Measurements from ENCODE around the gene PCSK6. TPM values are rescaled to one million over a fixed set of nuclear protein-coding genes. Genes with fewer than 3 reads are reported as not detected.
A peak's percentile ranks its signal among the peaks of the same experiment; 100 is the strongest.

PCSK6 gene
- total RNA-seq, 2 donors from 2014 or later = 1.9 to 27.8 TPM

- peaks cover 10% of the 10 kb centered on the region for H3K4me1 Mint-ChIP-seq
- H3K27ac Mint-ChIP-seq = peak overlapping the region; percentile 96
- ATAC-seq = no peak
- H3K36me3 Mint-ChIP-seq (ENCODE audit: low read depth) = peaks cover 11% of the 10 kb centered on the region
- no peaks in the 10 kb centered on the region for H3K9me3 ChIP-seq (ENCODE audit: control insufficient read depth, low read length, poor library complexity, severe bottlenecking)
- H3K4me3 Mint-ChIP-seq = peak overlapping the region; percentile 99
- H3K27me3 Mint-ChIP-seq = no peaks in the 10 kb centered on the region
- no peak for DNase-seq
Observed at GRCh38 chr15:101276501-101277037, 212.9 kb downstream of the PCSK6 start.

GRCh38 chr15:101275018-101275417 is 214.5 kb downstream of the PCSK6 start:
- no peak for ATAC-seq
- H3K36me3 Mint-ChIP-seq (ENCODE audit: low read depth) = peaks cover 11% of the 10 kb centered on the region
- no peaks in the 10 kb centered on the region for H3K27me3 Mint-ChIP-seq
- H3K27ac Mint-ChIP-seq = peak overlapping the region; percentile 74
- H3K4me3 Mint-ChIP-seq = no peak overlapping the region
- no peak for DNase-seq
- H3K4me1 Mint-ChIP-seq = peaks cover 10% of the 10 kb centered on the region
- no peaks in the 10 kb centered on the region for H3K9me3 ChIP-seq (ENCODE audit: control insufficient read depth, low read length, poor library complexity, severe bottlenecking)

- ATAC-seq (no peak), DNase-seq (no peak)
- H3K4me3 Mint-ChIP-seq = peak overlapping the region; percentile 19
- no peaks in the 10 kb centered on the region for H3K27me3 Mint-ChIP-seq
- H3K36me3 Mint-ChIP-seq (ENCODE audit: low read depth) = peaks cover 17% of the 10 kb centered on the region
- H3K27ac Mint-ChIP-seq = peak overlapping the region; percentile 81
- H3K9me3 ChIP-seq (ENCODE audit: control insufficient read depth, low read length, poor library complexity, severe bottlenecking) = no peaks in the 10 kb centered on the region
- H3K4me1 Mint-ChIP-seq = peaks cover 13% of the 10 kb centered on the region
Observed at GRCh38 chr15:101273534-101273933, 216.0 kb downstream of the PCSK6 start.

- Mint-ChIP-seq H3K27me3 (no peaks in the 10 kb centered on the region), H3K4me1 (peaks cover 11% of the 10 kb centered on the region), H3K36me3 (ENCODE audit: low read depth) (peaks cover 17% of the 10 kb centered on the region), H3K27ac (no peak overlapping the region), H3K4me3 (no peak overlapping the region)
- H3K9me3 ChIP-seq (ENCODE audit: control insufficient read depth, low read length, poor library complexity, severe bottlenecking) = no peaks in the 10 kb centered on the region
- ATAC-seq (no peak), DNase-seq (no peak)
Observed at GRCh38 chr15:101272584-101272983, 216.9 kb downstream of the PCSK6 start.

GRCh38 chr15:101269479-101270223 is 219.9 kb downstream of the PCSK6 start:
- Mint-ChIP-seq H3K27ac (peak overlapping the region; percentile 74), H3K4me1 (peaks cover 8% of the 10 kb centered on the region), H3K4me3 (no peak overlapping the region), H3K36me3 (ENCODE audit: low read depth) (peaks cover 15% of the 10 kb centered on the region), H3K27me3 (no peaks in the 10 kb centered on the region)
- no peak for ATAC-seq
- no peak for DNase-seq
- no peaks in the 10 kb centered on the region for H3K9me3 ChIP-seq (ENCODE audit: control insufficient read depth, low read length, poor library complexity, severe bottlenecking)

- Mint-ChIP-seq H3K27ac (no peak overlapping the region), H3K4me3 (peak overlapping the region; percentile 64), H3K4me1 (peaks cover 5% of the 10 kb centered on the region)
Observed at GRCh38 chr15:101267320-101268104, 222.0 kb downstream of the PCSK6 start.

GRCh38 chr15:101266787-101267186 is 222.7 kb downstream of the PCSK6 start:
- H3K27me3 Mint-ChIP-seq = no peaks in the 10 kb centered on the region
- ATAC-seq (no peak), DNase-seq (no peak)
- H3K4me1 Mint-ChIP-seq = peaks cover 5% of the 10 kb centered on the region
- H3K4me3 Mint-ChIP-seq = no peak overlapping the region
- H3K27ac Mint-ChIP-seq = no peak overlapping the region
- no peaks in the 10 kb centered on the region for H3K9me3 ChIP-seq (ENCODE audit: control insufficient read depth, low read length, poor library complexity, severe bottlenecking)
- H3K36me3 Mint-ChIP-seq (ENCODE audit: low read depth) = peaks cover 10% of the 10 kb centered on the region

More at GRCh38 chr15:101267320-101268104, 222.0 kb downstream of the PCSK6 start:
- H3K27me3 Mint-ChIP-seq = no peaks in the 10 kb centered on the region
- DNase-seq (no peak), ATAC-seq (no peak)
- H3K36me3 Mint-ChIP-seq (ENCODE audit: low read depth) = peaks cover 10% of the 10 kb centered on the region
- no peaks in the 10 kb centered on the region for H3K9me3 ChIP-seq (ENCODE audit: control insufficient read depth, low read length, poor library complexity, severe bottlenecking)

GRCh38 chr15:101266034-101266433 is 223.5 kb downstream of the PCSK6 start:
- DNase-seq (no peak), ATAC-seq (no peak)
- H3K36me3 Mint-ChIP-seq (ENCODE audit: low read depth) = peaks cover 10% of the 10 kb centered on the region
- no peaks in the 10 kb centered on the region for H3K27me3 Mint-ChIP-seq
- H3K9me3 ChIP-seq (ENCODE audit: control insufficient read depth, low read length, poor library complexity, severe bottlenecking) = no peaks in the 10 kb centered on the region
- H3K27ac Mint-ChIP-seq = no peak overlapping the region
- peaks cover 5% of the 10 kb centered on the region for H3K4me1 Mint-ChIP-seq
- H3K4me3 Mint-ChIP-seq = no peak overlapping the region

GRCh38 chr15:101264911-101265641 is 224.4 kb downstream of the PCSK6 start:
- ATAC-seq = no peak
- Mint-ChIP-seq H3K36me3 (ENCODE audit: low read depth) (peaks cover 10% of the 10 kb centered on the region), H3K4me1 (peaks cover 5% of the 10 kb centered on the region)

GRCh38 chr15:101264011-101264410 is 225.5 kb downstream of the PCSK6 start:
- H3K4me1 Mint-ChIP-seq = peaks cover 2% of the 10 kb centered on the region
- no peak overlapping the region for H3K27ac Mint-ChIP-seq
- DNase-seq (no peak), ATAC-seq (no peak)
- no peaks in the 10 kb centered on the region for H3K9me3 ChIP-seq (ENCODE audit: control insufficient read depth, low read length, poor library complexity, severe bottlenecking)
- no peak overlapping the region for H3K4me3 Mint-ChIP-seq
- peaks cover 16% of the 10 kb centered on the region for H3K27me3 Mint-ChIP-seq
- H3K36me3 Mint-ChIP-seq (ENCODE audit: low read depth) = peaks cover 4% of the 10 kb centered on the region

More at GRCh38 chr15:101264911-101265641, 224.4 kb downstream of the PCSK6 start:
- no peak for DNase-seq
- Mint-ChIP-seq H3K27ac (no peak overlapping the region), H3K4me3 (no peak overlapping the region), H3K27me3 (peaks cover 5% of the 10 kb centered on the region)
- H3K9me3 ChIP-seq (ENCODE audit: control insufficient read depth, low read length, poor library complexity, severe bottlenecking) = no peaks in the 10 kb centered on the region

- DNase-seq = no peak
- Mint-ChIP-seq H3K36me3 (ENCODE audit: low read depth) (peaks cover 3% of the 10 kb centered on the region), H3K27ac (no peak overlapping the region), H3K27me3 (peaks cover 27% of the 10 kb centered on the region), H3K4me3 (no peak overlapping the region), H3K4me1 (peaks cover 6% of the 10 kb centered on the region)
- no peaks in the 10 kb centered on the region for H3K9me3 ChIP-seq (ENCODE audit: control insufficient read depth, low read length, poor library complexity, severe bottlenecking)
- ATAC-seq = no peak
Observed at GRCh38 chr15:101262551-101262950, 227.0 kb downstream of the PCSK6 start.

- H3K9me3 ChIP-seq (ENCODE audit: control insufficient read depth, low read length, poor library complexity, severe bottlenecking) = no peaks in the 10 kb centered on the region
- Mint-ChIP-seq H3K27ac (no peak overlapping the region), H3K4me3 (no peak overlapping the region), H3K36me3 (ENCODE audit: low read depth) (peaks cover 3% of the 10 kb centered on the region), H3K4me1 (peaks cover 8% of the 10 kb centered on the region), H3K27me3 (peaks cover 27% of the 10 kb centered on the region)
- peak; percentile 74 for ATAC-seq
- DNase-seq = peak in 2 of 3 donors; percentile 22 to 39
Observed at GRCh38 chr15:101258238-101259144, 231.0 kb downstream of the PCSK6 start.

Data from T-helper 17 cell (primary cell).